Keratinocyte (primary cell): ENCODE measurements around the gene NR1H4. TPM values are rescaled to one million over a fixed set of nuclear protein-coding genes. Genes with fewer than 3 reads are reported as not detected.

Experiments
- DNase-seq: peaks from one replicate; pipeline ENCODE4 v3.0.0-alpha.2; 2011; ENCODE audit warnings: low read depth, missing footprints, low spot score
- FAIRE-seq: peaks from 2 replicates; lab custom pipeline; 2011; peaks lifted over from hg19 to GRCh38; lab: Jason Lieb, UNC
- H2AFZ ChIP-seq: 2 replicates; pipeline ENCODE4 v1.6.0; 2012; ENCODE audit warnings: low read length, control low read depth, inconsistent platforms; ENCODE audit not compliant: control insufficient read depth
- H3K27ac ChIP-seq: 2 replicates; pipeline ENCODE4 v1.5.1; 2011; ENCODE audit warnings: low read length; ENCODE audit not compliant: control insufficient read depth, insufficient read depth
- H3K27me3 ChIP-seq: 3 replicates; pipeline ENCODE4 v1.6.0; 2011; ENCODE audit warnings: low read length; ENCODE audit not compliant: control insufficient read depth, insufficient read depth; ENCODE audit errors: extremely low read depth
- H3K36me3 ChIP-seq, 2 experiments: 2 replicates in 1 of 2; 3 replicates in 1 of 2; pipeline ENCODE4 v1.5.1; 2011; ENCODE audit warnings: low read length in 2 of 2, mild to moderate bottlenecking in 1 of 2; ENCODE audit not compliant: control insufficient read depth in 2 of 2, insufficient read depth in 2 of 2; ENCODE audit errors: extremely low read depth in 1 of 2
- H3K4me1 ChIP-seq: 3 replicates; pipeline ENCODE4 v1.5.1; 2011; ENCODE audit warnings: low read length; ENCODE audit not compliant: control insufficient read depth, insufficient read depth; ENCODE audit errors: extremely low read depth
- H3K4me2 ChIP-seq: 3 replicates; pipeline ENCODE4 v1.6.0; 2011; ENCODE audit warnings: low read depth, low read length; ENCODE audit not compliant: control insufficient read depth, insufficient read depth; ENCODE audit errors: extremely low read depth
- H3K4me3 ChIP-seq, 3 experiments: fragments of 200-600 bp in 1 of 3; sonication (generic) in 1 of 3; 2 replicates in 2 of 3; 3 replicates in 1 of 3; pipeline ENCODE4 v1.5.1; 2011 to 2016; ENCODE audit warnings: low read length in 3 of 3, mild to moderate bottlenecking in 3 of 3, control low read depth in 2 of 3, inconsistent platforms in 1 of 3, low read depth in 1 of 3, mixed read lengths in 1 of 3, mixed run types in 1 of 3, moderate library complexity in 1 of 3; ENCODE audit not compliant: control insufficient read depth in 2 of 3, insufficient read depth in 2 of 3; ENCODE audit errors: extremely low read depth in 1 of 3
- H3K79me2 ChIP-seq: 2 replicates; pipeline ENCODE4 v1.6.0; 2012; ENCODE audit warnings: low read length; ENCODE audit not compliant: control insufficient read depth, insufficient read depth
- H3K9ac ChIP-seq: 3 replicates; pipeline ENCODE4 v1.6.0; 2011; ENCODE audit warnings: low read length; ENCODE audit not compliant: control insufficient read depth, insufficient read depth; ENCODE audit errors: extremely low read depth
- H3K9me1 ChIP-seq: 3 replicates; pipeline ENCODE4 v1.6.0; 2011; ENCODE audit warnings: low read length; ENCODE audit not compliant: control insufficient read depth, insufficient read depth; ENCODE audit errors: extremely low read depth
- H3K9me3 ChIP-seq: 2 replicates; pipeline ENCODE4 v1.5.1; 2012; ENCODE audit warnings: low read depth, low read length; ENCODE audit not compliant: control insufficient read depth
- H4K20me1 ChIP-seq: 3 replicates; pipeline ENCODE4 v1.6.0; 2011; ENCODE audit warnings: low read length; ENCODE audit not compliant: control insufficient read depth, insufficient read depth; ENCODE audit errors: extremely low read depth
- CTCF ChIP-seq, 3 experiments: IDR thresholded peaks in 1 of 3; conservative IDR thresholded peaks in 1 of 3; optimal IDR thresholded peaks in 1 of 3; 2 replicates in 2 of 3; 3 replicates in 1 of 3; pipeline versions ENCODE3 to v1.5.1; 2011; ENCODE audit warnings: low read length in 3 of 3, mild to moderate bottlenecking in 3 of 3, moderate library complexity in 2 of 3, control low read depth in 1 of 3, inconsistent platforms in 1 of 3; ENCODE audit not compliant: insufficient read depth in 2 of 3; ENCODE audit errors: extremely low read depth in 1 of 3
- EZH2 ChIP-seq: IDR thresholded peaks from one replicate; pipeline ENCODE4 v1.6.1; 2012; ENCODE audit warnings: inconsistent platforms, mild to moderate bottlenecking, low read length, moderate library complexity
- dilution Hi-C: fragments of 300-500 bp; cut with MboI; formaldehyde crosslinking; loops from one replicate; pipeline ENCODE4 v1.7.0; 2020; ENCODE audit warnings: low sequenced_read_pairs; ENCODE audit not compliant: extremely low pct_ligation_motif_present
- polyA plus RNA-seq, 5 experiments: library from polyadenylated mRNA; depleted of rRNA in 3 of 5; stranded (reverse) in 3 of 5; stranded (forward) in 1 of 5; unstranded in 1 of 5; fragments of >200 nt; gene quantifications; 1 replicate in 1 of 5; 2 replicates in 3 of 5; 3 replicates in 1 of 5; pipeline versions ENCODE4 v1.2.1 to v1.2.3, GENCODE V29; 2011 to 2012; ENCODE audit warnings: missing spikeins in 2 of 5, low read depth in 1 of 5, low replicate concordance in 1 of 5

The NR1H4 gene
- polyA plus RNA-seq, 1 donor (not counting 4 experiments of a cell fraction or from before 2014, with no cell fraction given): not detected

- TF ChIP-seq CTCF (optimal IDR thresholded peaks at IDR 0.05 in 1 of 3, IDR thresholded peaks at IDR 0.05 in 1 of 3, conservative IDR thresholded peaks at IDR 0.05 in 1 of 3; ENCODE audit: extremely low read depth in 1 of 3, insufficient read depth in 2 of 3, low read length in 3 of 3): no peak
- no peak for TF ChIP-seq EZH2
- dilution Hi-C loops: no loop called here
- no peak overlapping the region for H3K9ac ChIP-seq
Observed at GRCh38 chr12:100458191-100458590, 15.5 kb upstream of the NR1H4 start.

GRCh38 chr12:100460702-100461101, 13.0 kb upstream of the NR1H4 start:
- no peaks in the 10 kb centered on the region for H3K79me2 ChIP-seq
- no peak overlapping the region for H3K4me3 ChIP-seq
- H3K9me3 ChIP-seq: no peaks in the 10 kb centered on the region
- no peaks in the 10 kb centered on the region for H3K9me1 ChIP-seq
- no peak overlapping the region for H3K4me2 ChIP-seq
- dilution Hi-C loops: no loop called here
- H3K27ac ChIP-seq: no peak overlapping the region
- no peak overlapping the region for H2AFZ ChIP-seq
- H3K9ac ChIP-seq: no peak overlapping the region
- FAIRE-seq: no peak
- no peaks in the 10 kb centered on the region for H3K36me3 ChIP-seq
- TF ChIP-seq EZH2 (no peak), CTCF (optimal IDR thresholded peaks at IDR 0.05 in 1 of 3, IDR thresholded peaks at IDR 0.05 in 1 of 3, conservative IDR thresholded peaks at IDR 0.05 in 1 of 3; ENCODE audit: extremely low read depth in 1 of 3, insufficient read depth in 2 of 3, low read length in 3 of 3) (no peak)
- no peak for DNase-seq
- H4K20me1 ChIP-seq: no peaks in the 10 kb centered on the region
- no peaks in the 10 kb centered on the region for H3K27me3 ChIP-seq
- no peaks in the 10 kb centered on the region for H3K4me1 ChIP-seq

More at GRCh38 chr12:100458191-100458590, 15.5 kb upstream of the NR1H4 start:
- Histone ChIP-seq H3K4me1 (no peaks in the 10 kb centered on the region), H2AFZ (no peak overlapping the region), H3K79me2 (no peaks in the 10 kb centered on the region), H3K4me2 (no peak overlapping the region), H3K4me3 (no peak overlapping the region), H3K9me3 (no peaks in the 10 kb centered on the region), H3K9me1 (no peaks in the 10 kb centered on the region), H4K20me1 (no peaks in the 10 kb centered on the region), H3K27me3 (no peaks in the 10 kb centered on the region), H3K36me3 (no peaks in the 10 kb centered on the region), H3K27ac (no peak overlapping the region)
- DNase-seq (no peak), FAIRE-seq (no peak)
